Naive thymus-derived CD8-positive, alpha-beta T cell (primary cell): ENCODE results near the gene ZNF267. TPM values are rescaled to one million over a fixed set of nuclear protein-coding genes. Genes with fewer than 3 reads are reported as not detected.

Source experiments
- ATAC-seq, 2 donors: fragments of 150-1000 bp; cut with Tn5 transposase in 1 of 2; sonication (Bioruptor Pico), chemical (Tn5 transposase) in 1 of 2; 1 replicate in 1 of 2; 2 replicates in 1 of 2; pipeline ENCODE4 v1.10.0; 2021; ENCODE audit warnings: mild to moderate bottlenecking in 2 of 2, moderate library complexity in 2 of 2
- POLR2A ChIA-PET: fragments of 350-600 bp; sonication (Branson Sonifier 250); formaldehyde crosslinking; loops from one replicate; lab custom pipeline; 2021; ENCODE audit warnings: antibody characterized with exemption; lab: Charles Lee
- DNase-seq, 10 donors: peaks; one replicate each; pipeline versions ENCODE4 v3.0.0 to v3.0.0-alpha.2; 2020 to 2022
- H3K27ac Mint-ChIP-seq, 10 donors: one replicate each; pipeline ENCODE4 v1.8.0; 2020 to 2022; ENCODE audit warnings: mild to moderate bottlenecking in 10 of 10, mixed read lengths in 10 of 10, moderate library complexity in 4 of 10, inconsistent platforms in 1 of 10
- H3K27me3 Mint-ChIP-seq, 5 donors: one replicate each; pipeline ENCODE4 v1.8.0; 2021 to 2022; ENCODE audit warnings: mixed read lengths in 5 of 5
- H3K36me3 Mint-ChIP-seq, 3 donors: one replicate each; pipeline ENCODE4 v1.8.0; 2020 to 2022; ENCODE audit warnings: mixed read lengths in 3 of 3, mild to moderate bottlenecking in 2 of 3, inconsistent platforms in 1 of 3
- H3K4me1 Mint-ChIP-seq, 4 donors: one replicate each; pipeline ENCODE4 v1.8.0; 2021 to 2022; ENCODE audit warnings: mixed read lengths in 4 of 4
- H3K4me3 Mint-ChIP-seq, 10 donors: one replicate each; pipeline ENCODE4 v1.8.0; 2020 to 2022; ENCODE audit warnings: mild to moderate bottlenecking in 10 of 10, mixed read lengths in 10 of 10, moderate library complexity in 6 of 10, inconsistent platforms in 1 of 10
- H3K9me3 Mint-ChIP-seq, 9 donors: one replicate each; pipeline ENCODE4 v1.8.0; 2020 to 2022; ENCODE audit warnings: mixed read lengths in 9 of 9, mild to moderate bottlenecking in 3 of 9, inconsistent platforms in 1 of 9, moderate library complexity in 1 of 9
- polyA plus RNA-seq, 3 donors: library from polyadenylated mRNA; unstranded; fragments of 300-500 nt; fragmentation: Illumina TruSeq; gene quantifications; one replicate each; pipeline ENCODE4 v1.2.3, GENCODE V29; 2021
- total RNA-seq, 8 experiments: library from RNA in 2 of 8; stranded (reverse) in 2 of 8; gene quantifications; one replicate each; pipeline ENCODE4 v1.2.3 and lab custom pipeline; 2021 to 2026

Gene ZNF267
- total and polyA plus RNA-seq, 5 experiments from 2014 or later, result 7.3 to 49.2 (median 8.1) TPM

DNA sequence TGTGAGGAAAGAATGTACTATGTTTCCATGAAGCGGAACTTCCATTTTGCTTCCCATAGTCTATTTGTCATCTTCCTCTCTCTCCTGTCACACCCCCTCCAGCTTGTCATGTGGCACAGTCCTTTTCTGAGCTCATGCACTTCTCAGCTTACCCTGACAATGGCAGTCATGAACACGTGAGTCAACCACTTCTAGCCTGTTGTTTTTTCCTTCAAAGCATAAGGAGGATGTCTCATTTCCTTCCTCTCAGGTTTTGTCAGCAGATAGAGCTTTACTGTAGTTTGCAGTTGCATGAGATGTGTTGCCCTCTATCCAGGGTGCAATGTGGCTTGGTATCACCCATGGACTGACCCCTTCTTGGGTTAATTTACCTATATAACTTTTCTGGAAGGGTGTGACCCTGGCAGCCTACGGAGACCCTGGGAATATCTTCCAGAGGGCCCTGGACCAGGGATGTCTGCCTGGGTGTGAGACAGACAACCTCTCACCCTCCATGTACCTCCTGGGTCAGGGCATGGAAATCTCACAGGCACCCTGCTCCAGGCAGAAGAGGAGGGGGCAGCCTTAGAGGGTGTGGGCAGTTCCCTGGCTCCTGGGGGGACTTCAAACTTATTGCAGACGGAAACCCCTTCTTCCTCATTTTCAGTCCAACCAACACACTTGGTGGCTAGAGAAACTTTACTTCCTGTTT is 4.0 kb upstream of the ZNF267 start:
- H3K4me1 Mint-ChIP-seq, result peaks cover 13 to 59% (median 42%) of the 10 kb centered on the region in 4 donors
- no peaks in the 10 kb centered on the region for H3K36me3 Mint-ChIP-seq
- peak; percentile 31 to 91 (median 80) for DNase-seq
- H3K4me3 Mint-ChIP-seq, result peak overlapping the region; percentile 66 to 84 (median 74)
- ATAC-seq, result peak; percentile 79 to 86
- peak overlapping the region; percentile 29 to 96 (median 88) for H3K27ac Mint-ChIP-seq
- POLR2A ChIA-PET, result interaction anchor here (0.6 to 2.5 kb wide), 13 partner anchors 9 to 972 kb away, joined by 3 to 14 read pairs (median 3); partner anchors contain the start of genes ARMC5, RUSF1, ZNF646 and ZNF668
- H3K9me3 Mint-ChIP-seq, result no peaks in the 10 kb centered on the region
- H3K27me3 Mint-ChIP-seq, result no peaks in the 10 kb centered on the region

GRCh38 chr16:31870809-31871208 is 2.8 kb upstream of the ZNF267 start:
- Mint-ChIP-seq H3K4me1 (peaks cover 18 to 67% (median 53%) of the 10 kb centered on the region in 4 donors), H3K27me3 (no peaks in the 10 kb centered on the region), H3K4me3 (peak overlapping the region in 9 of 10 donors; percentile 7 to 66 (median 33)), H3K9me3 (no peaks in the 10 kb centered on the region), H3K36me3 (peaks cover 0 to 3% (median under 1%) of the 10 kb centered on the region in 3 donors), H3K27ac (peak overlapping the region in 9 of 10 donors; percentile 22 to 93 (median 68))
- POLR2A ChIA-PET, result interaction anchor here (2.5 kb wide), 1 partner anchor 362 kb away, joined by 10 read pairs; the partner anchor contains the start of gene RUSF1
- DNase-seq (no peak), ATAC-seq (no peak)

DNA sequence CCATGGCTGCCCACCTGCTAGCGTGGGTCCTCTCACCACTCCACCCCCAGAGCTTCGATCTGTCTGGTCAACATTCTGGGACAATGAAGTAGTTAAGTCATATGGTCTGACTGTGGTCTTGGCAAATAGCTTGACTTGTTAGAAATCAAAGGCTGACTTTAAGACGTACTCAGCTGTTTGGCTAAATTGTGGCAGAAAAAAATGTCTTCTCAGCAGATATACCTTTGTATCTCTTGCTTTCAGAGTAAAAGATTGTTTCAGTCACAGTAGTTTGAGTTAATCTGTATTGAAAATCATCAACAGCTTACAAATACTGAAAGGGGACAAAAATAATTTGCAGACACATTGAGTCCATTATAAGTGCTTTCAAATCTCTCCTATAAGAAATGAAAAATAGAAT is 2.1 kb upstream of the ZNF267 start:
- no peaks in the 10 kb centered on the region for H3K27me3 Mint-ChIP-seq
- no peaks in the 10 kb centered on the region for H3K9me3 Mint-ChIP-seq
- peaks cover 0 to 6% (median 5%) of the 10 kb centered on the region in 3 donors for H3K36me3 Mint-ChIP-seq
- H3K4me1 Mint-ChIP-seq, result peaks cover 21 to 73% (median 60%) of the 10 kb centered on the region in 4 donors
- DNase-seq (no peak), ATAC-seq (no peak)
- peak overlapping the region in 1 of 10 donors; percentile 7 for H3K4me3 Mint-ChIP-seq
- POLR2A ChIA-PET, result interaction anchor here (0.6 to 4.6 kb wide), 2 partner anchors 413 to 851 kb away, joined by 3 to 25 read pairs; partner anchors contain the start of gene ARMC5
- H3K27ac Mint-ChIP-seq, result peak overlapping the region in 6 of 10 donors; percentile 8 to 93 (median 50)

GRCh38 chr16:31872201-31872600 is 1.4 kb upstream of the ZNF267 start:
- Mint-ChIP-seq H3K27ac (peak overlapping the region; percentile 29 to 99 (median 94)), H3K4me3 (peak overlapping the region in 6 of 10 donors; percentile 36 to 97 (median 62)), H3K27me3 (no peaks in the 10 kb centered on the region), H3K9me3 (no peaks in the 10 kb centered on the region), H3K36me3 (peaks cover 0 to 8% (median 5%) of the 10 kb centered on the region in 3 donors), H3K4me1 (peaks cover 23 to 80% (median 67%) of the 10 kb centered on the region in 4 donors)
- DNase-seq (no peak), ATAC-seq (no peak)
- POLR2A ChIA-PET, result interaction anchor here (0.6 to 4.6 kb wide), 2 partner anchors 413 to 851 kb away, joined by 3 to 25 read pairs; partner anchors contain the start of gene ARMC5

DNA sequence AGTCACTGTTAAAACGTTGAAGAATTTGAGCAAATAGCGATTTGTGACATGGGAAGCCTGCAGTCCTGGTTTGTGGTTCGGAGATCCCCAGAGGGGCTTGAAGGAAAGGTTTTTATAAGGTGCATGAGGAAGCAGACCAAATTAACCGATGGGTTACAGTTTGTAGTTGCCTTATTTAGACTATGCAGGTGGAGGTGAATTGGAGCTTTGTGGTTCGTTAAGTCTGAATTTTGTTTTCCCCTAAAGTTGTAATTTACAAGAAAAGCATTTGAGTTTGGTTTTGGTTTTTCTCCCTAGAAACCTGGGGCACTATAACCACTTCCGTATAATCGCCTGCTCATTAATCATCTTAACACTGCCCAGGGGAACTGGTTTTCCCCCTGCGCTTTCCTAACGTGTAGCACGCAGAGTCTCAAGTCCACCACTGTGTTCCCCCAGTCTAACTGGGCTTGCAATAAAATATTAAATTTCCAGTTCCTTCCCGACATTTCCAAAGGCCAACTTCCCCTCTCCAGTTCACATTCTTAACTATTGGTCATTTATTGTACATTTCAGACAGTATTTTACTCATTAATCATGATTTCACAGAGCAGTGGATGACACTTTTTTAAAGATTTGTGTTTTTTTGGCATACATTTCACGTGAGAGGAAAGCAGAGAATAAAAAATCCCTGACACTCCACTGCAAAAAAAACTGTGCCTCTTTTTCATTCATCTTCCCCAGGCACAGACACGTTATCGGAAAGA is 932 bp downstream of the ZNF267 start:
- no peaks in the 10 kb centered on the region for H3K9me3 Mint-ChIP-seq
- DNase-seq, result peak in 6 of 10 donors; percentile 14 to 41 (median 26)

DNA sequence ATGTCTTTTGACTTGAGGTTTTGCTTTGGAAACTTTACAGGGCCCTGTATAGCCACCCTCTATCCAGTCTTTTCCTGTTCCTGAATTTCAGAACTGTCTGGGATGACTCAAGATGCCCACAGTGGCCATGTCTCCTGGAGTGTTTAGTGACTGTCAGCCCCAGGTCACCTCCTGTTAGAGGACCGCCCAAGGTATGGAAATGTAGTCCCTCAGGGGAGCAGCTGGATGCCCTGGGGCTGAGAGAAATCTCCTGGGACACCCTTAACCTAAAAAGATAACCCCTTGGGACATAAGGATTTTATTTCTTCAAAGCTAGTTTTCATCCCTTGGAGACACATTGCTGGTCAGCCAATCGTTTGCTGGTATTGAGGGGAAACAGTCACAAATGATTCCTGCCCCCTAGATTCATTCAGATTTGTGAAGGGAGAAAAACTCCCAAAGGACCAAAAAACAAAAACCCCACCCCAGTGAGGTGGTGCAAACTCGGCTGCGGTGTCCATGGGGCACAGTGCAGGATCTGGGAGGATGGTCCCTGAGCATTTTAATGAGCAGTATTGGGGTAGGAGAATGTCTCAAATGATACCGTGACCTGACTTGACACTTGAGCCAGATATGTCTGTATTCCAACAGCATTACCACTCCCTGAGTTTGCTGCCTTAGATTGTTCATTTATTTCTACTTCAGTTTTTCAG is 1.7 kb downstream of the ZNF267 start:
- ATAC-seq, result no peak
- no peak for DNase-seq
- no peaks in the 10 kb centered on the region for H3K9me3 Mint-ChIP-seq
- POLR2A ChIA-PET, result interaction anchor here (1.0 to 4.6 kb wide), 3 partner anchors 9 to 695 kb away, joined by 3 to 25 read pairs (median 4); partner anchors contain the start of genes ARMC5 and FUS
- peak overlapping the region; percentile 94 to 100 (median 96) for H3K4me3 Mint-ChIP-seq
- H3K27ac Mint-ChIP-seq, result peak overlapping the region; percentile 93 to 98 (median 96)
- peaks cover 33 to 88% (median 82%) of the 10 kb centered on the region in 4 donors for H3K4me1 Mint-ChIP-seq
- H3K27me3 Mint-ChIP-seq, result no peaks in the 10 kb centered on the region
- H3K36me3 Mint-ChIP-seq, result peaks cover 0 to 31% (median 8%) of the 10 kb centered on the region in 3 donors

More for the DNA sequence above, 932 bp downstream of the ZNF267 start:
- ATAC-seq, result peak in 1 of 2 donors; percentile 4
- peaks cover 32 to 86% (median 80%) of the 10 kb centered on the region in 4 donors for H3K4me1 Mint-ChIP-seq
- H3K27ac Mint-ChIP-seq, result peak overlapping the region; percentile 93 to 98 (median 96)
- peaks cover 0 to 25% (median 7%) of the 10 kb centered on the region in 3 donors for H3K36me3 Mint-ChIP-seq
- peak overlapping the region; percentile 94 to 100 (median 96) for H3K4me3 Mint-ChIP-seq
- no peaks in the 10 kb centered on the region for H3K27me3 Mint-ChIP-seq
- POLR2A ChIA-PET, result interaction anchor here (1.0 to 4.6 kb wide), 8 partner anchors 7 to 695 kb away, joined by 3 to 25 read pairs (median 8); partner anchors contain the start of genes ARMC5, FUS and RUSF1

GRCh38 chr16:31875928-31876547 is 2.4 kb downstream of the ZNF267 start:
- peaks cover 0 to 36% (median 8%) of the 10 kb centered on the region in 3 donors for H3K36me3 Mint-ChIP-seq
- peak overlapping the region; percentile 50 to 98 (median 94) for H3K27ac Mint-ChIP-seq
- H3K27me3 Mint-ChIP-seq, result no peaks in the 10 kb centered on the region
- peak overlapping the region in 9 of 10 donors; percentile 95 to 100 (median 97) for H3K4me3 Mint-ChIP-seq
- DNase-seq, result peak in 1 of 10 donors; percentile 12
- POLR2A ChIA-PET, result interaction anchor here (0.6 kb wide), 1 partner anchor 32 kb away, joined by 3 read pairs; no protein-coding TSS in a partner anchor
- ATAC-seq, result no peak
- no peaks in the 10 kb centered on the region for H3K9me3 Mint-ChIP-seq
- H3K4me1 Mint-ChIP-seq, result peaks cover 34 to 88% (median 82%) of the 10 kb centered on the region in 4 donors

GRCh38 chr16:31876951-31877828 is 3.6 kb downstream of the ZNF267 start:
- Mint-ChIP-seq H3K4me1 (peaks cover 36 to 90% (median 85%) of the 10 kb centered on the region in 4 donors), H3K27me3 (no peaks in the 10 kb centered on the region), H3K36me3 (peaks cover 0 to 41% (median 8%) of the 10 kb centered on the region in 3 donors), H3K27ac (peak overlapping the region; percentile 52 to 96 (median 92)), H3K4me3 (peak overlapping the region in 9 of 10 donors; percentile 7 to 97 (median 95)), H3K9me3 (no peaks in the 10 kb centered on the region)
- ATAC-seq (peak; percentile 41 to 47), DNase-seq (peak in 4 of 10 donors; percentile 21 to 40 (median 26))
- POLR2A ChIA-PET, result interaction anchor here (0.6 kb wide), 1 partner anchor 31 kb away, joined by 3 read pairs; no protein-coding TSS in a partner anchor

DNA sequence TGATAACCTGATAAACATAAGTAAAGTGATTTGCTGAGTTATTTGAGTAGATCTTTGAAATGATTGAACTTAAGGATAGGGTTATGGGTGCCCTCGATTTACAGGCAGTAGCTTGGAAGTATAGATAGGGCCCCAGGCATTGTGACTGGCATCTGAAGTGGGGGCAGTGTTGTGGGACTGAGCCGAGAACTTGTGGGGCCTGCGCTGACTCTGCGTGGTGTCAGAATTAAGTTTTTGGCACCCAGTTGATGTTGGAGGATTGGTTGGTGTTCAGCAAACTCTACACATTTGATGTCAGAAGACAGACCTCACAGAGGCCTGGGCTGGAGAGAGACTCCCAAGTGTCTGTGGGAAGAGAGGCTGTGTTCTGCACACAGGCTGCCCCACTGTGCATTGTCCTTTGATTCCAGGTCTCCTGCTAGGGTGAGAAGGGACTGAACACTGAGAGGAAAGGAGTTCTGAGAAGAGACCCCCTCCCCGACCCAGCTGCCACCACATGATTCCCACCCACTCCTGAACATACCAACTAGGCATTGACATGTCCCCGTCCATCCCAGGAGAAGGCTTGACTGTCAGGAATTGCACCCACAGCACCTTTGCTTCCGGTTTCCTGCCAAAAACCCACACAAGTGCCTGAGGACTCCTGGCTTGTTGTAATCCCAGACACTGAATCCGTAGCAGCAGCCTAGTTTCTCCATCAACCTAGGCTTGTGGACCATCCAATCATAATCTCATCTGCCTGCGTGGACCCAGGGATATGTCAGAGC is 4.5 kb downstream of the ZNF267 start:
- peak in 1 of 2 donors; percentile 0 for ATAC-seq
- POLR2A ChIA-PET, result no interaction called here
- Mint-ChIP-seq H3K4me3 (peak overlapping the region in 9 of 10 donors; percentile 21 to 97 (median 64)), H3K9me3 (no peaks in the 10 kb centered on the region), H3K36me3 (peaks cover 0 to 41% (median 8%) of the 10 kb centered on the region in 3 donors), H3K27ac (peak overlapping the region; percentile 33 to 96 (median 80)), H3K4me1 (peaks cover 38 to 89% (median 86%) of the 10 kb centered on the region in 4 donors), H3K27me3 (no peaks in the 10 kb centered on the region)
- DNase-seq, result no peak

DNA sequence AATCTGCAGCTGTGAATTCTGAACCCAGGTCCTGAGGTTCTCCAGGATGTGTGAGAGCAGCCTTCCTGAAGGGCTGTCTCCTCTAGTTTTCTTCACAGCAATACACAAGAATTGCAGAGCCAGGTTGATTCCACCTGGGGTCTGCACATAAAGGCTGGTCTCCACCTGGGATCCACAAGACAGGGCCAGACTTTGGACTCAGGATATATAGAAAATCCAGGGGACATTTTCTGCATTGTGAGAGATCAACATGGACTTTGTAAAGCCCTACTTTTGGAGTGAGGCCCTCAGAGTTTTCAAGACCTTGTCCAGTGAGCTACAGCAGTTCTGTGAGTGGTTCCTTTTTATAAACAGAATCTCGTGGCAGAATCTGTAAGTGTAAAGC is 6.3 kb downstream of the ZNF267 start:
- Mint-ChIP-seq H3K27ac (peak overlapping the region; percentile 49 to 93 (median 76)), H3K4me1 (peaks cover 34 to 90% (median 79%) of the 10 kb centered on the region in 4 donors), H3K4me3 (peak overlapping the region in 7 of 10 donors; percentile 30 to 74 (median 38)), H3K36me3 (peaks cover 5 to 51% (median 11%) of the 10 kb centered on the region in 3 donors), H3K27me3 (no peaks in the 10 kb centered on the region), H3K9me3 (no peaks in the 10 kb centered on the region)
- ATAC-seq (no peak), DNase-seq (no peak)
- POLR2A ChIA-PET, result interaction anchor here (1.2 kb wide), 1 partner anchor 11 kb away, joined by 3 read pairs; no protein-coding TSS in a partner anchor
